Pancreas (tissue), 10 donors: ENCODE results near the gene RNF150. TPM values are rescaled to one million over a fixed set of nuclear protein-coding genes. Genes with fewer than 3 reads are reported as not detected.

ENCODE experiments used
- ATAC-seq, 4 donors: fragments of 200-7000 bp; cut with Tn5 transposase; one replicate each; pipeline versions ENCODE4 v1.8.0 to v1.9.1; 2020; ENCODE audit warnings: mild to moderate bottlenecking in 4 of 4, moderate library complexity in 4 of 4
- DNase-seq, 6 donors: peaks; one replicate each; pipeline ENCODE4 v3.0.0-alpha.2; 2020
- FAIRE-seq: peaks from 2 replicates; lab custom pipeline; 2012; peaks lifted over from hg19 to GRCh38; lab: Jason Lieb, UNC
- H3K27ac ChIP-seq, 4 donors: fragments of 200-600 bp; sonication (generic); 1 replicate in 3 of 4; 2 replicates in 1 of 4; pipeline versions ENCODE4 v1.5.0 to v1.8.0; 2020
- H3K27me3 ChIP-seq, 4 donors: fragments of 200-600 bp; one replicate each; pipeline ENCODE4 v1.8.0; 2021
- H3K36me3 ChIP-seq, 3 donors: fragments of 200-600 bp; sonication (generic) in 1 of 3; one replicate each; pipeline versions ENCODE4 v1.5.0 to v1.8.0; 2020 to 2021
- H3K4me1 ChIP-seq, 3 donors: fragments of 200-600 bp; one replicate each; pipeline ENCODE4 v1.8.0; 2021
- H3K4me3 ChIP-seq, 4 donors: fragments of 200-600 bp; sonication (generic) in 2 of 4; one replicate each; pipeline versions ENCODE4 v1.5.0 to v1.8.0; 2020 to 2021
- H3K9me3 ChIP-seq, 4 donors: fragments of 200-600 bp; one replicate each; pipeline ENCODE4 v1.8.0; 2021
- CTCF ChIP-seq, 4 donors: fragments of 200-600 bp; sonication (generic) in 3 of 4; IDR thresholded peaks; one replicate each; pipeline versions ENCODE4 v1.5.0 to v1.8.0; 2021; ENCODE audit warnings: antibody characterized with exemption in 4 of 4
- WGBS, 2 donors: extraction: QIAGEN DNeasy Blood & Tissue Kit; methylation state at CpG; one replicate each; pipeline ENCODE4 v1.1.7; 2013; 5-methylcytosine and 5-hydroxymethylcytosine counted together
- intact Hi-C, 3 donors: fragments of 100-400 bp; cut with DNase I; formaldehyde crosslinking; loops; one replicate each; pipeline versions ENCODE4 v1.11.1 to v1.14.2; 2022
- polyA plus RNA-seq, 2 donors: library from polyadenylated mRNA; stranded (reverse); fragments of 200-250 nt; gene quantifications; one replicate each; pipeline ENCODE4 v1.2.3, GENCODE V29; 2013
- total RNA-seq, 6 donors: library from RNA; stranded (reverse); fragmentation: NEBNext Ultra II Directional in 4 of 6; extraction: Animal tissue kit (Norgen Biotek cat#: 25700) in 4 of 6; gene quantifications; one replicate each; pipeline versions ENCODE4 v1.2.1 to v1.2.4, GENCODE V29; 2021 to 2023
- donor health status: healthy with polysubstance abuse.
- donor health status: DM: no; HTN: no; CAD: no; lungs with moderate emphysema.
- donor health status: DM: no; HTN: no; CAD: no.
- donor health status: control.
- donor health status: control.
- donor health status: Bipolar disorder and iron deficiency.
- donor health status: DM: yes; HTN: yes; CAD: no.
- donor health status: DM: no; HTN: no; CAD: no.
- donor health status: DM: no; HTN: no; CAD: no.
- donor health status: DM: yes; HTN: yes; CAD: no.

Gene RNF150
- total and polyA plus RNA-seq, 8 donors = 0.53 to 4.1 (median 2.5) TPM

GRCh38 chr4:141077611-141078225, 55.6 kb downstream of the RNF150 start:
- no peak overlapping the region for H3K4me3 ChIP-seq
- H3K4me1 ChIP-seq = no peaks in the 10 kb centered on the region
- no peak for FAIRE-seq
- H3K36me3 ChIP-seq = no peaks in the 10 kb centered on the region
- no peak overlapping the region for H3K27ac ChIP-seq
- intact Hi-C loops = no loop called here
- no peak for TF ChIP-seq CTCF (IDR thresholded peaks at IDR 0.05)
- no peak for ATAC-seq
- no peak for DNase-seq
- 81 to 85% methylated on average over 1 of the region's 1 CpG for WGBS, 2 donors
- H3K9me3 ChIP-seq = no peaks in the 10 kb centered on the region
- H3K27me3 ChIP-seq = no peaks in the 10 kb centered on the region

GRCh38 chr4:141075553-141075952, 57.7 kb downstream of the RNF150 start:
- no peak overlapping the region for H3K27ac ChIP-seq
- no peak overlapping the region for H3K4me3 ChIP-seq
- ATAC-seq = no peak
- H3K36me3 ChIP-seq = no peaks in the 10 kb centered on the region
- FAIRE-seq = no peak
- no peaks in the 10 kb centered on the region for H3K9me3 ChIP-seq
- no peaks in the 10 kb centered on the region for H3K4me1 ChIP-seq
- no peaks in the 10 kb centered on the region for H3K27me3 ChIP-seq
- DNase-seq = no peak
- intact Hi-C loops = no loop called here
- no peak for TF ChIP-seq CTCF (IDR thresholded peaks at IDR 0.05)

- no peak for ATAC-seq
- no peak for FAIRE-seq
Observed at GRCh38 chr4:141074098-141074878, 59.0 kb downstream of the RNF150 start.

GRCh38 chr4:141066690-141067089, 66.6 kb downstream of the RNF150 start:
- no peak for TF ChIP-seq CTCF (IDR thresholded peaks at IDR 0.05)
- DNase-seq (no peak), FAIRE-seq (no peak), ATAC-seq (no peak)
- Histone ChIP-seq H3K27ac (no peak overlapping the region), H3K36me3 (no peaks in the 10 kb centered on the region), H3K4me1 (no peaks in the 10 kb centered on the region), H3K27me3 (peaks cover 0 to 3% (median 0%) of the 10 kb centered on the region in 4 donors), H3K4me3 (no peak overlapping the region), H3K9me3 (no peaks in the 10 kb centered on the region)
- intact Hi-C loops = no loop called here
- 79 to 85% methylated on average over 3 of the region's 3 CpGs for WGBS, 2 donors

More at GRCh38 chr4:141074098-141074878, 59.0 kb downstream of the RNF150 start:
- H3K27ac ChIP-seq = no peak overlapping the region
- H3K4me3 ChIP-seq = no peak overlapping the region
- H3K27me3 ChIP-seq = no peaks in the 10 kb centered on the region
- intact Hi-C loops = no loop called here
- no peak for DNase-seq
- no peaks in the 10 kb centered on the region for H3K4me1 ChIP-seq
- H3K9me3 ChIP-seq = no peaks in the 10 kb centered on the region
- 75 to 89% methylated on average over 4 of the region's 4 CpGs for WGBS, 2 donors
- H3K36me3 ChIP-seq = no peaks in the 10 kb centered on the region
- TF ChIP-seq CTCF (IDR thresholded peaks at IDR 0.05) = no peak

- no peaks in the 10 kb centered on the region for H3K9me3 ChIP-seq
- intact Hi-C loops = no loop called here
- FAIRE-seq (no peak), DNase-seq (no peak), ATAC-seq (no peak)
- TF ChIP-seq CTCF (IDR thresholded peaks at IDR 0.05) = no peak
- 77 to 93% methylated on average over 3 of the region's 3 CpGs for WGBS, 2 donors
- peaks cover 0 to 3% (median 0%) of the 10 kb centered on the region in 4 donors for H3K27me3 ChIP-seq
- no peak overlapping the region for H3K27ac ChIP-seq
- H3K36me3 ChIP-seq = no peaks in the 10 kb centered on the region
- no peak overlapping the region for H3K4me3 ChIP-seq
- no peaks in the 10 kb centered on the region for H3K4me1 ChIP-seq
Observed at GRCh38 chr4:141065872-141066271, 67.4 kb downstream of the RNF150 start.
